Ovary (tissue), 9 donors: ENCODE measurements around the gene CHSY3. TPM values are rescaled to one million over a fixed set of nuclear protein-coding genes. Genes with fewer than 3 reads are reported as not detected.

Experiments
- DNase-seq, 5 donors: peaks; one replicate each; pipeline ENCODE4 v3.0.0-alpha.2; 2019 to 2020
- H3K27ac ChIP-seq, 2 donors: fragments of 200-600 bp; one replicate each; pipeline versions ENCODE4 v1.5.1 to v1.8.0; 2019 to 2022
- H3K27me3 ChIP-seq: fragments of 200-600 bp; one replicate; pipeline ENCODE4 v1.8.0; 2022
- H3K36me3 ChIP-seq: fragments of 200-600 bp; sonication (generic); one replicate; pipeline ENCODE4 v1.5.1; 2019
- H3K4me1 ChIP-seq: one replicate; pipeline ENCODE4 v1.8.1; 2013; ENCODE audit warnings: mild to moderate bottlenecking, moderate library complexity; ENCODE audit not compliant: insufficient read depth
- H3K4me3 ChIP-seq: fragments of 200-600 bp; sonication (generic); one replicate; pipeline ENCODE4 v1.5.1; 2017
- H3K9me3 ChIP-seq, 2 donors: fragments of 200-600 bp in 1 of 2; sonication (generic) in 1 of 2; one replicate each; pipeline versions ENCODE4 v1.5.1 to v1.8.1; 2013 to 2019; ENCODE audit warnings: mild to moderate bottlenecking in 1 of 2, moderate library complexity in 1 of 2
- CTCF ChIP-seq, 3 donors: fragments of 450-650 bp in 2 of 3; fragments of 200-600 bp in 1 of 3; IDR thresholded peaks; one replicate each; pipeline versions ENCODE4 v1.5.1 to v1.8.0; 2016 to 2022; ENCODE audit warnings: antibody characterized with exemption in 3 of 3, mild to moderate bottlenecking in 1 of 3
- EP300 ChIP-seq: sonication (generic); formaldehyde crosslinking; IDR thresholded peaks from one replicate; pipeline ENCODE4 v1.6.1; 2017; ENCODE audit warnings: antibody characterized with exemption
- POLR2A ChIP-seq: fragments of 450-650 bp; IDR thresholded peaks from one replicate; pipeline ENCODE4 v1.6.1; 2017; ENCODE audit warnings: antibody characterized with exemption, mild to moderate bottlenecking, moderate library complexity
- WGBS, 3 donors: extraction: QIAGEN DNeasy Blood & Tissue Kit in 1 of 3; methylation state at CpG; one replicate each; pipeline versions ENCODE4 v1.1.5 to v1.1.7; 2013 to 2017; 5-methylcytosine and 5-hydroxymethylcytosine counted together
- intact Hi-C, 4 donors: fragments of 100-400 bp; cut with DNase I; formaldehyde crosslinking; loops; one replicate each; pipeline versions ENCODE4 v1.11.0 to v1.15.1; 2022 to 2023
- polyA plus RNA-seq, 2 donors: library from polyadenylated mRNA; stranded (reverse); fragments of 200-250 nt in 1 of 2; fragments of 350-450 nt in 1 of 2; fragmentation: Illumina TruSeq in 1 of 2; extraction: RNeasy Lipid Tissue Mini Kit (QIAGEN cat#74804) in 1 of 2; gene quantifications; one replicate each; pipeline ENCODE4 v1.2.3, GENCODE V29; 2013 to 2014
- total RNA-seq, 7 donors: library from RNA; depleted of rRNA in 2 of 7; stranded (reverse); fragments of >200 nt in 2 of 7; fragmentation: NEBNext Ultra II Directional in 3 of 7; extraction: Animal tissue kit (Norgen Biotek cat#: 25700) in 3 of 7; gene quantifications; one replicate each; pipeline versions ENCODE4 v1.1.0 to v1.2.4, GENCODE V29; 2016 to 2023
- donor health status: DM: no; HTN: no; CAD: no; lungs with moderate emphysema.
- donor health status: DM: no; HTN: no; CAD: no.
- donor health status: Bipolar disorder and iron deficiency.
- donor health status: DM: yes; HTN: yes; CAD: no.
- donor health status: DM: no; HTN: no; CAD: no.
- donor health status: DM: yes; HTN: yes; CAD: no.

The CHSY3 gene
- total and polyA plus RNA-seq, 9 donors: 0.13 to 5.5 (median 0.74) TPM

- DNase-seq: no peak
- TF ChIP-seq EP300 (no peak), CTCF (IDR thresholded peaks at IDR 0.05) (no peak), POLR2A (no peak)
- 92 to 100% (median 95%) methylated on average over 1 of the region's 1 CpG for WGBS, 3 donors
- H3K36me3 ChIP-seq: no peaks in the 10 kb centered on the region
- H3K9me3 ChIP-seq: no peaks in the 10 kb centered on the region
- no peak overlapping the region for H3K27ac ChIP-seq
- H3K27me3 ChIP-seq: no peaks in the 10 kb centered on the region
- no peak overlapping the region for H3K4me3 ChIP-seq
- intact Hi-C loops: no loop called here
- H3K4me1 ChIP-seq: no peaks in the 10 kb centered on the region
Observed at GRCh38 chr5:130116972-130117371, 212.7 kb downstream of the CHSY3 start.

DNA sequence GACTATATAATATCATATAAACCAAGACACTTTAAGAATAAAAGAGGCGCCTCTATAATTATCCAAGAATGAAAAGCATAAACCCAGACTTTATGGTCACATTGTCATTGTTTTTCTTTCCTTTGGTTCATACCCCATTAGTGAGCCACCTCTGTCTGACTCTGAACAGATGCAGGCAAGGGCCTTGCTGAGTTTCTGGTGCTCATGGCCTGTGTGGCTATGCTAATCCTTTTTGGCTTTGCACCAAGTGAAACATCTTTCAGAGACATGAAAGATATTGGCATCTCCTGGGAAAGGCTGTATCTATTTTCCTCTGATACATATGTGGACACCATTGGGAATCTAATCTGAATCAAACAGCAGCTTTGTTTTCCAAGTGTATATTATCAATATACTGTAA lies 222.5 kb downstream of the CHSY3 start:
- 94 to 97% (median 95%) methylated on average over 1 of the region's 1 CpG for WGBS, 3 donors
- Histone ChIP-seq H3K36me3 (no peaks in the 10 kb centered on the region), H3K27me3 (no peaks in the 10 kb centered on the region), H3K4me1 (no peaks in the 10 kb centered on the region), H3K4me3 (no peak overlapping the region), H3K9me3 (no peaks in the 10 kb centered on the region), H3K27ac (no peak overlapping the region)
- no peak for DNase-seq
- TF ChIP-seq CTCF (IDR thresholded peaks at IDR 0.05) (no peak), POLR2A (no peak), EP300 (no peak)
- intact Hi-C loops: no loop called here

DNA sequence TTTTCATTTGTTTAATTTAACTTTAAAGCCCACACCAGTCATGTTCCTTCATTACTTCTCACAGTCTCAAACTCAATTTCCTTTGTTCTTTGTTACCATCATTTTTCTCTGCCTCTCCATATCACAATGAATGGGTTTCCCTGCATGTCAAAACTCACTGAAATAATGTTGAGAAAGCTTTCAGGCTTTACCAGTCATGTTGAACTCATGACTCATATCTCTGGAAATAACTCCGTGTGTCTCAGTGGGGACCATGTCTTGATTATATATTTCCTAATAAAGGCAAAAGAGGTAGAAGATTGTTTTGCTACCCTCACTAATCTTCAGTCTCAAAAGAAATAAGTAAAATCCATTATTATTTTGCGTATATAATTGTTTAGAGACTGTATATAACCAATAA lies 231.2 kb downstream of the CHSY3 start:
- DNase-seq: no peak
- no peak overlapping the region for H3K4me3 ChIP-seq
- peaks cover 2% of the 10 kb centered on the region for H3K4me1 ChIP-seq
- H3K36me3 ChIP-seq: no peaks in the 10 kb centered on the region
- 24 to 39% (median 25%) methylated on average over 2 of the region's 2 CpGs for WGBS, 3 donors
- TF ChIP-seq CTCF (IDR thresholded peaks at IDR 0.05): no peak
- no peak for TF ChIP-seq EP300
- no peak for TF ChIP-seq POLR2A
- H3K27me3 ChIP-seq: no peaks in the 10 kb centered on the region
- intact Hi-C loops: no loop called here
- no peaks in the 10 kb centered on the region for H3K9me3 ChIP-seq
- no peak overlapping the region for H3K27ac ChIP-seq

DNA sequence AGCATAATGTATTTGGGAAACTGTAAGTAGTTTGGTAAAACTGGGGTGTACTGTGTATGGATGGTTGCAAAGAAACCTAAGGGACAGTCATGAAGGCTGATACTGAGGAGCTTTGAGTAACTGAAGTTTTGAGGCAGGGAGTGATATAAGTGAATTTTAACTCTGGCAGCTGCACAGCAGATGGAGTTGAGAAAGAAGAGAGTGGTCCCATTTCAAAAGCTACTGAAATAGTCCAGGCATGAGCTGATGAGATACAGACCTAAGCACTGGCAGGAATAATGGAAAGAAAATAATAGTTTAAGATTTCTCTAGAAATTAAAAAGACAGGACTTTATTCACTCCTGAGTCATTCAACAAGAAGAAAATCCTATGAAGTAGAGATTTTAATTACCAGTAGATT lies 232.0 kb downstream of the CHSY3 start:
- no peaks in the 10 kb centered on the region for H3K9me3 ChIP-seq
- DNase-seq: no peak
- TF ChIP-seq EP300: no peak
- TF ChIP-seq CTCF (IDR thresholded peaks at IDR 0.05): no peak
- H3K27me3 ChIP-seq: no peaks in the 10 kb centered on the region
- intact Hi-C loops: no loop called here
- no peak overlapping the region for H3K4me3 ChIP-seq
- no peaks in the 10 kb centered on the region for H3K36me3 ChIP-seq
- peaks cover 2% of the 10 kb centered on the region for H3K4me1 ChIP-seq
- H3K27ac ChIP-seq: no peak overlapping the region

DNA sequence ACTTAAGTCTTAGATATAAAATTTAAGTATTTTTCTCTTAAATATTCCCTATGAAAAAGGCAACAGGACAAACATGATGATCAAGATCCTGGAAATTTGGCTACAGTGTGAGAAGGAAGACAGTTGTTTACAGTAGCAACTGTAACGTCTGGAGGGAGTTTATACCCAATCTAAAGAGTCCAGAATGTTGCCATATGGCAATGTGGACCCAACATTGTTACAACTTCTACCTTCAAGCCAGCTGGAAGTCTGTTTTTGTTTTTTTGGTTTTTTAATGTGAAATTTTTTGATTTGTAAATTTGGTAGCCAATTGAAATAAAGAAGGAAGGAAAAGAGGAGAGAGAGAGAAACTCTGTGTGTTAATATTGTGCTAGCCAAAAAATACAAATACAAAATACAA lies 233.4 kb downstream of the CHSY3 start:
- TF ChIP-seq EP300: no peak
- Histone ChIP-seq H3K27me3 (no peaks in the 10 kb centered on the region), H3K36me3 (no peaks in the 10 kb centered on the region), H3K4me3 (no peak overlapping the region), H3K27ac (no peak overlapping the region), H3K4me1 (peaks cover 2% of the 10 kb centered on the region), H3K9me3 (no peaks in the 10 kb centered on the region)
- intact Hi-C loops: no loop called here
- WGBS, 3 donors: 10 to 23% (median 10%) methylated on average over 1 of the region's 1 CpG
- no peak for DNase-seq
